VCaP (cell line): Measurements from ENCODE around the gene DCDC1.

Experiments
- H3K27ac ChIP-seq: fragments of 450-650 bp; 2 replicates; pipeline ENCODE4 v1.5.1; 2017
- TF ChIP-seq, protein P1 (sequence below): fragments of 450-650 bp; conservative IDR thresholded peaks from 2 replicates; pipeline ENCODE4 v1.5.1; 2017; ENCODE audit warnings: mild to moderate bottlenecking, moderate library complexity

The DCDC1 gene

DNA sequence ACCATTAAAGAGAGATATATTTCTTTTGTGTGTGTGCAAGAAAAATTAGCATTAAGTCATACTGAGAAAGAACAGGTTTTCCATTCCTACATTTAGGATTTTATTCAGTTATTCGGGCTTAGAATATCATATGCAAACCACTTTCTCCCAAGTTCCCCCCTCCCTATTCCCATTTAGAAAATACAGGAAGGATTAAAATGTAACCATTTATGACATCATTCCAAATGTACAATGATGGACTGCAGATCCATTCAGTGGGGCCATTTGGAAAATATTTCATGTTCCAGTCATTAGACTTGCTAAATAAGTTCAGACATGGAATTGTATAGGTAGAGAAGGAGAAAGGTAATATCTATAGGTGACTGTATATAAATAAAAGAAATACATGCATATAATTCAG lies 554.8 kb downstream of the DCDC1 start:
- no peak overlapping the region for H3K27ac ChIP-seq
- TF ChIP-seq, protein P1, sequence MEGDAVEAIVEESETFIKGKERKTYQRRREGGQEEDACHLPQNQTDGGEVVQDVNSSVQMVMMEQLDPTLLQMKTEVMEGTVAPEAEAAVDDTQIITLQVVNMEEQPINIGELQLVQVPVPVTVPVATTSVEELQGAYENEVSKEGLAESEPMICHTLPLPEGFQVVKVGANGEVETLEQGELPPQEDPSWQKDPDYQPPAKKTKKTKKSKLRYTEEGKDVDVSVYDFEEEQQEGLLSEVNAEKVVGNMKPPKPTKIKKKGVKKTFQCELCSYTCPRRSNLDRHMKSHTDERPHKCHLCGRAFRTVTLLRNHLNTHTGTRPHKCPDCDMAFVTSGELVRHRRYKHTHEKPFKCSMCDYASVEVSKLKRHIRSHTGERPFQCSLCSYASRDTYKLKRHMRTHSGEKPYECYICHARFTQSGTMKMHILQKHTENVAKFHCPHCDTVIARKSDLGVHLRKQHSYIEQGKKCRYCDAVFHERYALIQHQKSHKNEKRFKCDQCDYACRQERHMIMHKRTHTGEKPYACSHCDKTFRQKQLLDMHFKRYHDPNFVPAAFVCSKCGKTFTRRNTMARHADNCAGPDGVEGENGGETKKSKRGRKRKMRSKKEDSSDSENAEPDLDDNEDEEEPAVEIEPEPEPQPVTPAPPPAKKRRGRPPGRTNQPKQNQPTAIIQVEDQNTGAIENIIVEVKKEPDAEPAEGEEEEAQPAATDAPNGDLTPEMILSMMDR, result no peak
